Ramos (cell line): ENCODE results near the gene MTUS2.
"Not testable (repeated sequence)": the region's sequence is repeated elsewhere in the genome, so short reads cannot be mapped to it uniquely, and the experiment has no call there.

Source experiments
- in situ Hi-C: fragments of 300-500 bp; cut with MboI; formaldehyde crosslinking; loops from one replicate; pipeline ENCODE4 v1.14.3; 2022; ENCODE audit warnings: low sequenced_read_pairs; ENCODE audit not compliant: unreplicated experiment

MTUS2 gene

GRCh38 chr13:29362849-29363604 is 542.9 kb downstream of the MTUS2 start:
- in situ Hi-C loops: loop anchor here (25.0 kb wide), 1 partner anchor 551 kb away; the partner anchor contains the start of gene MTUS2

- in situ Hi-C loops: loop anchor here (25.0 kb wide), 1 partner anchor 557 kb away; the partner anchor contains the start of gene MTUS2
Observed at GRCh38 chr13:29369060-29369743, 549.1 kb downstream of the MTUS2 start.

GRCh38 chr13:29379281-29379680 is 559.1 kb downstream of the MTUS2 start:
- in situ Hi-C loops: no loop called here

GRCh38 chr13:29379865-29380264 is 559.7 kb downstream of the MTUS2 start:
- in situ Hi-C loops: no loop called here

- in situ Hi-C loops: no loop called here
Observed at GRCh38 chr13:29382021-29382420, 561.9 kb downstream of the MTUS2 start.

GRCh38 chr13:29383476-29383875 is 563.3 kb downstream of the MTUS2 start:
- in situ Hi-C loops: no loop called here

GRCh38 chr13:29384466-29384865 is 564.3 kb downstream of the MTUS2 start:
- in situ Hi-C loops: no loop called here

GRCh38 chr13:29384871-29385270 is 564.7 kb downstream of the MTUS2 start:
- in situ Hi-C loops: no loop called here

- in situ Hi-C loops: no loop called here
Observed at GRCh38 chr13:29386246-29386645, 566.1 kb downstream of the MTUS2 start.

- in situ Hi-C loops: not testable (repeated sequence)
Observed at GRCh38 chr13:29390598-29390997, 570.5 kb downstream of the MTUS2 start.

- in situ Hi-C loops: no loop called here
Observed at GRCh38 chr13:29396446-29396845, 576.3 kb downstream of the MTUS2 start.

GRCh38 chr13:29397265-29397664 is 577.1 kb downstream of the MTUS2 start:
- in situ Hi-C loops: no loop called here

- in situ Hi-C loops: no loop called here
Observed at GRCh38 chr13:29402166-29402636, 582.1 kb downstream of the MTUS2 start.

- in situ Hi-C loops: no loop called here
Observed at GRCh38 chr13:29405401-29405800, 585.3 kb downstream of the MTUS2 start.

GRCh38 chr13:29411481-29411880 is 591.3 kb downstream of the MTUS2 start:
- in situ Hi-C loops: no loop called here

- in situ Hi-C loops: no loop called here
Observed at GRCh38 chr13:29418026-29418425, 597.9 kb downstream of the MTUS2 start.

- in situ Hi-C loops: no loop called here
Observed at GRCh38 chr13:29421118-29421517, 601.0 kb downstream of the MTUS2 start.

- in situ Hi-C loops: no loop called here
Observed at GRCh38 chr13:29422015-29422414, 601.9 kb downstream of the MTUS2 start.

GRCh38 chr13:29423050-29423449 is 602.9 kb downstream of the MTUS2 start:
- in situ Hi-C loops: no loop called here

- in situ Hi-C loops: no loop called here
Observed at GRCh38 chr13:29427937-29428309, 607.8 kb downstream of the MTUS2 start.

- in situ Hi-C loops: no loop called here
Observed at GRCh38 chr13:29428310-29429181, 608.4 kb downstream of the MTUS2 start.
